Middle frontal gyrus (tissue), 1 donor: ENCODE data around the gene ZNRF4.

ENCODE experiments used
- DNase-seq: peaks from one replicate; pipeline ENCODE4 v3.0.0-alpha.2; 2015; ENCODE audit warnings: low spot score; ENCODE audit errors: extremely low spot score

Gene ZNRF4

DNA sequence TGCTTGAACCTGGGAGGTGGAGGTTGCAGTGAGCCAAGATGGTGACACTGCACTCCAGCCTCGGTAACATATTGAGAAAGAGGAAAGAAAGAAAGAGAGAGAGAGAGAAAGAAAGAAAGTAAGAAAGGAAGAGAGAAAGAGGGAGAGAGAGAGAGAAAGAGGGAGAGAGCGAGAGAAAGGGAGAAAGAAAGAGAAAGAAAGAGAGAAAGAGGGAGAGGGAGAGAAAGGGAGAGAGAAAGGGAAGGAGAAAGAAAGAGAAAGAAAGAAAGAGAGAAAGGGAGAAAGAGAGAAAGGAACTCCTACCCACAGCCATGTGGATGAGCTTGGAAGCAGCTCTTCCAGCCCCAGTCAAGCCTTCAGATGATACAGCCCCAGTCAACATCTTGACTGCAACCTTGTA lies 46.7 kb downstream of the ZNRF4 start:
- no peak for DNase-seq

DNA sequence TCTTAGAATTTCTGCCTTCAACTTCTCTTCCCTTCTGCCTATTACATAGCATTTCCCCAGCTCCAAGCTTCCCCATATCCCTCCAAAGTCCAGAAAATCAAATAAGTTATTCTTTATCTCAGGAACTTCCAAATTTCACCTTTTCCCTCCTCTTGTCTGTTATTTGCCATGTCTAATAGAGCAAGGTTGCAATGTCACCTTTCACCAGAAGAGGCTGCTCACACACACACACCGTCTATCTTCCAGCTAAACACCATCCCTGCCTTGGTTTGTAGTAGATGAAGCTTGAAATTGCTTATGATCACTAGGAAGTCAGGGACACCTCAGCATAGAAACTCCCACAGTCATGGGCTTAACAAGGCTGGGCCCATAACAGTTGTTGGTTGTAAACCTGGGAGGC lies 48.4 kb downstream of the ZNRF4 start:
- DNase-seq = no peak

DNA sequence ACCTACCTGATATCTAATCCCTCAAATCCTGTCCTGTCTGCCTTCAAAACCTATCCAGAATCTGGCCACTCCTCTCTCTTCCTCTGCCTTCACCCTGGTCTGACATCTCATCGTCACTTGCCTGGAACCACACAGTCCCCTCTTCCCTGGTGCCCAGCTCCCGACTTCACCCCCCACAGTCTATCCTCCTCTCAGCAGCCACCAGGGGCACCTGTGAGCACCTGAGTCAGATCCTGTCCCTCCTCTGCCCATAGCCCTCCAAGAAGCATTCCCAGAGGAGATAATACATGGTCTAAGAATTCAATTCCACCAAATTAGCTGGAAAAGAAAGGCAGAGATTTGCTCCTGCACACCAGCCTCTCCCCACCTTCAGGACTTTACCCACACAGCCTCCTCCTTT lies 48.9 kb downstream of the ZNRF4 start:
- no peak for DNase-seq
